OCI-LY7 (cell line): Measurements from ENCODE around the gene ZC3H4.

Source experiments
- CTCF ChIP-seq: fragments of 200-600 bp; sonication (generic); conservative IDR thresholded peaks from 2 replicates; pipeline ENCODE4 v1.5.1; 2014; ENCODE audit warnings: mild to moderate bottlenecking, antibody characterized with exemption, low read length, moderate library complexity, mixed read lengths
- EZH2phosphoT487 ChIP-seq: fragments of 200-600 bp; sonication (generic); IDR thresholded peaks from 2 replicates; pipeline ENCODE4 v1.6.1; 2018; ENCODE audit warnings: low read depth, borderline replicate concordance, mild to moderate bottlenecking, mixed run types, antibody characterized with exemption, low read length, moderate library complexity, mixed read lengths

GRCh38 chr19:47047763-47048405, 65.7 kb downstream of the ZC3H4 start:
- TF ChIP-seq CTCF (no peak), EZH2phosphoT487 (no peak)
